C4-2B (cell line): ENCODE data around the gene FRAS1.

Experiments
- ZFX ChIP-seq: fragments of 450-650 bp; IDR thresholded peaks from 2 replicates; pipeline ENCODE4 v1.6.1; 2017
- TF ChIP-seq, protein P1 (sequence below): fragments of 450-650 bp; conservative IDR thresholded peaks from 2 replicates; pipeline ENCODE4 v1.5.1; 2017; ENCODE audit warnings: mild to moderate bottlenecking

DNA sequence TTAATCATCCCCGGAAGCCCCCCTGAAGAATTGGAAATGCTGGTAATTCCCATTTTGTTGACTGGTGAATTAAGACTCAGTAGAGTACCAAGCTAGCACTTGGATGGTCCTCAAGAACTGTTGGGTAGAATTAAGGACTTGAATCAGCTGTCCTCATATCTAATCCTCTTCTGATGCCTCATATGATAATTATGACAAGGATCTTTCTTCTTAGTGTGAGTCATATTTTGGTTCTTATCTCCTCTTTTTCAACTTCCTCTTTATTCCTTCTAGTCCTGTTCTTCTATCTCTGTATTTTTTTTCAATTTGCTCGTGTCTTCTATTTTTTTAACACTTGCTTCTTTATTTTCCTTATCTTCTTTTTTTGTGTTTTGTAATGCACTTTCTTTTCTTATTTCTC, 288.1 kb downstream of the FRAS1 start:
- TF ChIP-seq, protein P1, sequence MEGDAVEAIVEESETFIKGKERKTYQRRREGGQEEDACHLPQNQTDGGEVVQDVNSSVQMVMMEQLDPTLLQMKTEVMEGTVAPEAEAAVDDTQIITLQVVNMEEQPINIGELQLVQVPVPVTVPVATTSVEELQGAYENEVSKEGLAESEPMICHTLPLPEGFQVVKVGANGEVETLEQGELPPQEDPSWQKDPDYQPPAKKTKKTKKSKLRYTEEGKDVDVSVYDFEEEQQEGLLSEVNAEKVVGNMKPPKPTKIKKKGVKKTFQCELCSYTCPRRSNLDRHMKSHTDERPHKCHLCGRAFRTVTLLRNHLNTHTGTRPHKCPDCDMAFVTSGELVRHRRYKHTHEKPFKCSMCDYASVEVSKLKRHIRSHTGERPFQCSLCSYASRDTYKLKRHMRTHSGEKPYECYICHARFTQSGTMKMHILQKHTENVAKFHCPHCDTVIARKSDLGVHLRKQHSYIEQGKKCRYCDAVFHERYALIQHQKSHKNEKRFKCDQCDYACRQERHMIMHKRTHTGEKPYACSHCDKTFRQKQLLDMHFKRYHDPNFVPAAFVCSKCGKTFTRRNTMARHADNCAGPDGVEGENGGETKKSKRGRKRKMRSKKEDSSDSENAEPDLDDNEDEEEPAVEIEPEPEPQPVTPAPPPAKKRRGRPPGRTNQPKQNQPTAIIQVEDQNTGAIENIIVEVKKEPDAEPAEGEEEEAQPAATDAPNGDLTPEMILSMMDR, result no peak
- TF ChIP-seq ZFX, result no peak
